Keratinocyte (primary cell): Measurements from ENCODE around the gene POPDC2. TPM values are rescaled to one million over a fixed set of nuclear protein-coding genes. Genes with fewer than 3 reads are reported as not detected.

Experiments
- DNase-seq: peaks from one replicate; pipeline ENCODE4 v3.0.0-alpha.2; 2011; ENCODE audit warnings: low read depth, missing footprints, low spot score
- FAIRE-seq: peaks from 2 replicates; lab custom pipeline; 2011; peaks lifted over from hg19 to GRCh38; lab: Jason Lieb, UNC
- H2AFZ ChIP-seq: 2 replicates; pipeline ENCODE4 v1.6.0; 2012; ENCODE audit warnings: low read length, control low read depth, inconsistent platforms; ENCODE audit not compliant: control insufficient read depth
- H3K27ac ChIP-seq: 2 replicates; pipeline ENCODE4 v1.5.1; 2011; ENCODE audit warnings: low read length; ENCODE audit not compliant: control insufficient read depth, insufficient read depth
- H3K27me3 ChIP-seq: 3 replicates; pipeline ENCODE4 v1.6.0; 2011; ENCODE audit warnings: low read length; ENCODE audit not compliant: control insufficient read depth, insufficient read depth; ENCODE audit errors: extremely low read depth
- H3K36me3 ChIP-seq, 2 experiments: 2 replicates in 1 of 2; 3 replicates in 1 of 2; pipeline ENCODE4 v1.5.1; 2011; ENCODE audit warnings: low read length in 2 of 2, mild to moderate bottlenecking in 1 of 2; ENCODE audit not compliant: control insufficient read depth in 2 of 2, insufficient read depth in 2 of 2; ENCODE audit errors: extremely low read depth in 1 of 2
- H3K4me1 ChIP-seq: 3 replicates; pipeline ENCODE4 v1.5.1; 2011; ENCODE audit warnings: low read length; ENCODE audit not compliant: control insufficient read depth, insufficient read depth; ENCODE audit errors: extremely low read depth
- H3K4me2 ChIP-seq: 3 replicates; pipeline ENCODE4 v1.6.0; 2011; ENCODE audit warnings: low read depth, low read length; ENCODE audit not compliant: control insufficient read depth, insufficient read depth; ENCODE audit errors: extremely low read depth
- H3K4me3 ChIP-seq, 3 experiments: fragments of 200-600 bp in 1 of 3; sonication (generic) in 1 of 3; 2 replicates in 2 of 3; 3 replicates in 1 of 3; pipeline ENCODE4 v1.5.1; 2011 to 2016; ENCODE audit warnings: low read length in 3 of 3, mild to moderate bottlenecking in 3 of 3, control low read depth in 2 of 3, inconsistent platforms in 1 of 3, low read depth in 1 of 3, mixed read lengths in 1 of 3, mixed run types in 1 of 3, moderate library complexity in 1 of 3; ENCODE audit not compliant: control insufficient read depth in 2 of 3, insufficient read depth in 2 of 3; ENCODE audit errors: extremely low read depth in 1 of 3
- H3K79me2 ChIP-seq: 2 replicates; pipeline ENCODE4 v1.6.0; 2012; ENCODE audit warnings: low read length; ENCODE audit not compliant: control insufficient read depth, insufficient read depth
- H3K9ac ChIP-seq: 3 replicates; pipeline ENCODE4 v1.6.0; 2011; ENCODE audit warnings: low read length; ENCODE audit not compliant: control insufficient read depth, insufficient read depth; ENCODE audit errors: extremely low read depth
- H3K9me1 ChIP-seq: 3 replicates; pipeline ENCODE4 v1.6.0; 2011; ENCODE audit warnings: low read length; ENCODE audit not compliant: control insufficient read depth, insufficient read depth; ENCODE audit errors: extremely low read depth
- H3K9me3 ChIP-seq: 2 replicates; pipeline ENCODE4 v1.5.1; 2012; ENCODE audit warnings: low read depth, low read length; ENCODE audit not compliant: control insufficient read depth
- H4K20me1 ChIP-seq: 3 replicates; pipeline ENCODE4 v1.6.0; 2011; ENCODE audit warnings: low read length; ENCODE audit not compliant: control insufficient read depth, insufficient read depth; ENCODE audit errors: extremely low read depth
- EZH2 ChIP-seq: IDR thresholded peaks from one replicate; pipeline ENCODE4 v1.6.1; 2012; ENCODE audit warnings: inconsistent platforms, mild to moderate bottlenecking, low read length, moderate library complexity
- dilution Hi-C: fragments of 300-500 bp; cut with MboI; formaldehyde crosslinking; loops from one replicate; pipeline ENCODE4 v1.7.0; 2020; ENCODE audit warnings: low sequenced_read_pairs; ENCODE audit not compliant: extremely low pct_ligation_motif_present
- polyA plus RNA-seq, 5 experiments: library from polyadenylated mRNA; depleted of rRNA in 3 of 5; stranded (reverse) in 3 of 5; stranded (forward) in 1 of 5; unstranded in 1 of 5; fragments of >200 nt; gene quantifications; 1 replicate in 1 of 5; 2 replicates in 3 of 5; 3 replicates in 1 of 5; pipeline versions ENCODE4 v1.2.1 to v1.2.3, GENCODE V29; 2011 to 2012; ENCODE audit warnings: missing spikeins in 2 of 5, low read depth in 1 of 5, low replicate concordance in 1 of 5
- TF ChIP-seq, protein P1 (sequence below), 3 experiments: IDR thresholded peaks in 1 of 3; conservative IDR thresholded peaks in 1 of 3; optimal IDR thresholded peaks in 1 of 3; 2 replicates in 2 of 3; 3 replicates in 1 of 3; pipeline versions ENCODE3 to v1.5.1; 2011; ENCODE audit warnings: low read length in 3 of 3, mild to moderate bottlenecking in 3 of 3, moderate library complexity in 2 of 3, control low read depth in 1 of 3, inconsistent platforms in 1 of 3; ENCODE audit not compliant: insufficient read depth in 2 of 3; ENCODE audit errors: extremely low read depth in 1 of 3

POPDC2 gene
- polyA plus RNA-seq, 1 donor (not counting 4 experiments of a cell fraction or from before 2014, with no cell fraction given), result 0.87 TPM

DNA sequence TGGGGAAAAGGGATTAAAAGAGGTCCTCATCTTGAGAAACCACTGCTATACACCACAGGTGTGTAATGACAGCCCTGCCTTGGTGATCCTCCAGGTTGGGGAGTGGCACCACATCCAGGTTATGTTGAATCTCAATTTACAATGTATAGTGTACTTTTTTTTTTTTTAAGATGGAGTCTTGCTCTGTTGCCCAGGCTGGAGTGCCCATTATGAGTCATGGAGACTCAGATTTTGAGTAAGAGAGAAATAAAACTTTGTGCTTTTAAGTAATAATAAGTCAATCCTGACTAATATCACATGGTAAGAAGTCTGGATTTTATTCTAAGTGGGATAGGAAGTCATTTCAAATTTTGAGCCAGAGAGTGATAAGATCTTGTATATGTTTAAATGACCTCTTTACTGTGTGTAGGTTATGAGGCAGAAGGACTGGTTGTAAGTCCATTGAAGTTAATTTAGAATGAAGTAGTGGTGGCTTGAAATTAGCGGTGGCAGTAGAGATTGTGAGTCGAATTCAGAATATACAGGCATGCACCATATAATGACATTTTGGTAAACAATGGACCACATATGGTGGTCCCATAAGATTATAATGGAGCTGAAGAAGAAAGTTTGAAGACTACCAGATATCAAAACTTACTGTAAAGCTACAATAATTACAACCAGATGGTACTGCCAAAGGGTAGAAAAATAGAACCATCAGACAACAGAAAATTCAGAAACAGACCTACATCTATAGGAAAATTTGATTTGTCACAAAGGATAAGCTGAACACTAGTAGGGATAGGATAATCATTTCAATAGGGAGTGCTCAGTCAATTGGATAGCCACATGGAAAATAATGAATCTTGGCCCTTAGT is 20.7 kb downstream of the POPDC2 start:
- Histone ChIP-seq H3K79me2 (no peaks in the 10 kb centered on the region), H3K9ac (no peak overlapping the region), H3K9me1 (no peaks in the 10 kb centered on the region), H2AFZ (no peak overlapping the region), H4K20me1 (no peaks in the 10 kb centered on the region), H3K4me2 (peak overlapping the region; percentile 24), H3K36me3 (no peaks in the 10 kb centered on the region), H3K4me3 (no peak overlapping the region), H3K4me1 (peaks cover 33% of the 10 kb centered on the region), H3K9me3 (no peaks in the 10 kb centered on the region), H3K27me3 (no peaks in the 10 kb centered on the region), H3K27ac (peak overlapping the region; percentile 28)
- no peak for FAIRE-seq
- TF ChIP-seq EZH2, result no peak
- TF ChIP-seq, protein P1, sequence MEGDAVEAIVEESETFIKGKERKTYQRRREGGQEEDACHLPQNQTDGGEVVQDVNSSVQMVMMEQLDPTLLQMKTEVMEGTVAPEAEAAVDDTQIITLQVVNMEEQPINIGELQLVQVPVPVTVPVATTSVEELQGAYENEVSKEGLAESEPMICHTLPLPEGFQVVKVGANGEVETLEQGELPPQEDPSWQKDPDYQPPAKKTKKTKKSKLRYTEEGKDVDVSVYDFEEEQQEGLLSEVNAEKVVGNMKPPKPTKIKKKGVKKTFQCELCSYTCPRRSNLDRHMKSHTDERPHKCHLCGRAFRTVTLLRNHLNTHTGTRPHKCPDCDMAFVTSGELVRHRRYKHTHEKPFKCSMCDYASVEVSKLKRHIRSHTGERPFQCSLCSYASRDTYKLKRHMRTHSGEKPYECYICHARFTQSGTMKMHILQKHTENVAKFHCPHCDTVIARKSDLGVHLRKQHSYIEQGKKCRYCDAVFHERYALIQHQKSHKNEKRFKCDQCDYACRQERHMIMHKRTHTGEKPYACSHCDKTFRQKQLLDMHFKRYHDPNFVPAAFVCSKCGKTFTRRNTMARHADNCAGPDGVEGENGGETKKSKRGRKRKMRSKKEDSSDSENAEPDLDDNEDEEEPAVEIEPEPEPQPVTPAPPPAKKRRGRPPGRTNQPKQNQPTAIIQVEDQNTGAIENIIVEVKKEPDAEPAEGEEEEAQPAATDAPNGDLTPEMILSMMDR (optimal IDR thresholded peaks at IDR 0.05 in 1 of 3, IDR thresholded peaks at IDR 0.05 in 1 of 3, conservative IDR thresholded peaks at IDR 0.05 in 1 of 3; ENCODE audit: extremely low read depth in 1 of 3, insufficient read depth in 2 of 3, low read length in 3 of 3), result no peak
- dilution Hi-C loops, result no loop called here
- no peak for DNase-seq

DNA sequence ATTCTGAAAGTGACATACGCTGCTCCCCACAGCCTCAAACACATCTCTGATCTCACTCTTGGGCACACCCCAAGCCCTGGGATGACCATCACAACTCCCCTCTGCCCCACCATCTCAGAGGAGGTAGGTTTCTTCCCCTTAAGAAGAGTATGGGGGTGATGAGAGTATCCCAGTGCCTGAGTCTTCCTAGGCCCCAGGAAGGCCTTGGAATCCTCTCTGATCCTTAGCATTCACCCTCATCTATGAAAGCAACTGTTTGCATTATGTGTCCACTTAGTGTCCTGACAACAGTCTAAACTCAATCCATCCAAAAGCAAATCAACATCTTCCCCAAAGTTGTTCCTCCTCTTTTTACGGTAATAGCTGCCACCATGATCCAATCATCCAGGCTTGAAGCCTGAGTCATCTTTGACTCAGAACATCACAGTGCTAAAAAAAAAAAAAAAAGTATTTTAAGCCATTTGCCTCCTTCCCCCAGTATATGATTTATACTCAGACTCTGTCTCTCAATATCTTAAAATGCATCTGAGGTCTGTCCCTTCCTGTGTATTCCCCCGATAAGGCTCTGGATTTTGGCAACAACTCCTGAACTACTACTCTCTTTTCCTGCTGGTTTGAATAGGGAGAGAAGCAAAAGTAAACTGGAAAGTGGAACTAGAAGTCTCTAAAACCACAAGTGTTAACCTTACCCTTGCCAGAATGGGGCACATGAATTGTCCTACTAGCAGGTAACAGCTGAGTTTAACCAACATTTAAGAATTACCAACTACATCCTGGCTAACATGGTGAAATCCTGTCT is 22.5 kb downstream of the POPDC2 start:
- DNase-seq, result no peak
- Histone ChIP-seq H3K9me3 (no peaks in the 10 kb centered on the region), H3K9ac (peak overlapping the region; percentile 23), H2AFZ (peak overlapping the region; percentile 46), H3K79me2 (no peaks in the 10 kb centered on the region), H4K20me1 (no peaks in the 10 kb centered on the region), H3K4me3 (peak overlapping the region in 1 of 3 experiments; percentile 23), H3K36me3 (no peaks in the 10 kb centered on the region), H3K27me3 (no peaks in the 10 kb centered on the region), H3K4me2 (peak overlapping the region; percentile 59), H3K4me1 (peaks cover 26% of the 10 kb centered on the region), H3K9me1 (no peaks in the 10 kb centered on the region), H3K27ac (peak overlapping the region; percentile 78)
- FAIRE-seq, result peak; percentile 74
- no peak for TF ChIP-seq EZH2
- TF ChIP-seq, protein P1 (optimal IDR thresholded peaks at IDR 0.05 in 1 of 3, IDR thresholded peaks at IDR 0.05 in 1 of 3, conservative IDR thresholded peaks at IDR 0.05 in 1 of 3; ENCODE audit: extremely low read depth in 1 of 3, insufficient read depth in 2 of 3, low read length in 3 of 3), result no peak
- dilution Hi-C loops, result no loop called here
